GM12878 (cell line): Measurements from ENCODE around the gene GRIN2A. TPM values are rescaled to one million over a fixed set of nuclear protein-coding genes. Genes with fewer than 3 reads are reported as not detected.

Experiments used
- CBX3 ChIP-seq: fragments of 200-600 bp; sonication (generic); IDR thresholded peaks from 2 replicates; pipeline ENCODE4 v1.6.1; 2016; ENCODE audit warnings: low read depth, borderline replicate concordance
- CBX5 ChIP-seq: sonication (generic); IDR thresholded peaks from 2 replicates; pipeline ENCODE4 v1.6.1; 2016; ENCODE audit warnings: low read depth, moderate library complexity, mild to moderate bottlenecking, inconsistent platforms
- DPF2 ChIP-seq: fragments of 450-650 bp; IDR thresholded peaks from 2 replicates; pipeline ENCODE4 v1.6.1; 2017; ENCODE audit warnings: mild to moderate bottlenecking
- E4F1 ChIP-seq: fragments of 450-650 bp; IDR thresholded peaks from 2 replicates; pipeline ENCODE4 v1.6.1; 2018; ENCODE audit warnings: borderline replicate concordance, mild to moderate bottlenecking; ENCODE audit not compliant: partially characterized antibody
- GATAD2B ChIP-seq: fragments of 450-650 bp; conservative IDR thresholded peaks from 2 replicates; pipeline ENCODE4 v1.6.1; 2017; ENCODE audit warnings: low read depth, mild to moderate bottlenecking, moderate library complexity
- HDGF ChIP-seq: fragments of 450-650 bp; IDR thresholded peaks from 2 replicates; pipeline ENCODE4 v1.6.1; 2016; ENCODE audit warnings: antibody characterized with exemption
- IKZF1 ChIP-seq: fragments of 450-650 bp; conservative IDR thresholded peaks from 2 replicates; pipeline ENCODE4 v1.6.1; 2017; ENCODE audit warnings: antibody characterized with exemption, mild to moderate bottlenecking
- MYC ChIP-seq: IDR thresholded peaks from 2 replicates; pipeline ENCODE4 v1.6.1; 2011; ENCODE audit warnings: mild to moderate bottlenecking, low read length, moderate library complexity, inconsistent platforms; ENCODE audit not compliant: insufficient read depth, insufficient replicate concordance, insufficient read length, severe bottlenecking
- NKRF ChIP-seq: fragments of 450-650 bp; conservative IDR thresholded peaks from 2 replicates; pipeline ENCODE4 v1.6.1; 2017; ENCODE audit warnings: mild to moderate bottlenecking, moderate library complexity
- POLR2A ChIP-seq: IDR thresholded peaks from 2 replicates; pipeline ENCODE4 v1.6.1; 2011; ENCODE audit warnings: low read depth, mild to moderate bottlenecking, low read length
- RB1 ChIP-seq: fragments of 450-650 bp; formaldehyde crosslinking; IDR thresholded peaks from 2 replicates; pipeline ENCODE4 v1.6.1; 2017; ENCODE audit warnings: mild to moderate bottlenecking, borderline replicate concordance
- RCOR1 ChIP-seq: conservative IDR thresholded peaks from 2 replicates; pipeline ENCODE4 v1.6.1; 2012; ENCODE audit warnings: low read depth, low read length, improper control_type of control experiment
- RELB ChIP-seq: fragments of 450-650 bp; IDR thresholded peaks from 2 replicates; pipeline ENCODE4 v1.6.1; 2017; ENCODE audit warnings: low read depth, mild to moderate bottlenecking, moderate library complexity
- SMARCA5 ChIP-seq: fragments of 450-650 bp; IDR thresholded peaks from 2 replicates; pipeline ENCODE4 v1.6.1; 2017; ENCODE audit warnings: mild to moderate bottlenecking
- STAT1 ChIP-seq: fragments of 450-650 bp; conservative IDR thresholded peaks from 2 replicates; pipeline ENCODE4 v1.6.1; 2014; ENCODE audit warnings: antibody characterized with exemption, mild to moderate bottlenecking
- SUZ12 ChIP-seq: fragments of 200-600 bp; sonication (generic); IDR thresholded peaks from one replicate; pipeline ENCODE4 v1.6.1; 2018; ENCODE audit warnings: antibody characterized with exemption, mild to moderate bottlenecking; ENCODE audit not compliant: unreplicated experiment
- TCF12 ChIP-seq: IDR thresholded peaks from 2 replicates; pipeline ENCODE4 v1.6.1; 2011; ENCODE audit warnings: low read depth, mild to moderate bottlenecking, low read length
- WRNIP1 ChIP-seq: IDR thresholded peaks from 2 replicates; pipeline ENCODE4 v1.6.1; 2011; ENCODE audit warnings: low read depth, low read length, improper control_type of control experiment, borderline replicate concordance
- polyA plus RNA-seq, 11 experiments: library from polyadenylated mRNA; depleted of rRNA in 4 of 11; unstranded in 6 of 11; stranded (reverse) in 5 of 11; fragments of >200 nt; fragmentation: Nextera tagmentation in 4 of 11; fragmentation: Illumina TruSeq in 1 of 11; extraction: Ambion mirVana in 4 of 11; extraction: Trizol in 1 of 11; gene quantifications; 1 replicate in 1 of 11; 2 replicates in 10 of 11; pipeline versions ENCODE4 v1.2.1 to v1.2.3, GENCODE V29; 2011 to 2016; ENCODE audit warnings: inconsistent platforms in 2 of 11, missing spikeins in 2 of 11, low read depth in 1 of 11
- total RNA-seq, 4 experiments: library from RNA; depleted of rRNA in 3 of 4; stranded (reverse); fragments of >200 nt in 3 of 4; fragmentation: Illumina TruSeq in 1 of 4; extraction: Trizol in 1 of 4; gene quantifications; 2 replicates each; pipeline versions ENCODE4 v1.2.1 to v1.2.3, GENCODE V29; 2013 to 2021

Gene GRIN2A
- total and polyA plus RNA-seq, 10 of the 15 experiments (the other 5 are each of a cell fraction or from before 2014, with no cell fraction given): 2.4 to 13.3 (median 7.3) TPM

- TF ChIP-seq RELB (peak; percentile 26; the same call in 1 of the 2 replicates), STAT1 (peak; percentile 67; the same call in 1 of the 2 replicates), CBX5 (no peak), HDGF (peak; percentile 56), RB1 (peak; percentile 74; the same call in 1 of the 2 replicates), GATAD2B (peak; percentile 67; the same call in 1 of the 2 replicates), RCOR1 (0 out of 2 replicates have a peak, but pooled peaks have one; percentile 28), WRNIP1 (no peak), SUZ12 (peak; percentile 66), E4F1 (peak; percentile 6), SMARCA5 (peak; percentile 92; the same call in 1 of the 2 replicates), IKZF1 (peak; percentile 80), DPF2 (peak; percentile 45; the same call in 1 of the 2 replicates), CBX3 (no peak), NKRF (0 out of 2 replicates have a peak, but pooled peaks have one; percentile 62), MYC (peak; percentile 70), POLR2A (no peak), TCF12 (no peak)
Observed at GRCh38 chr16:10181196-10182162, 749 bp downstream of the GRIN2A start (continued).
